Naive thymus-derived CD4-positive, alpha-beta T cell (primary cell): Measurements from ENCODE around the gene GTSF1L. TPM values are rescaled to one million over a fixed set of nuclear protein-coding genes. Genes with fewer than 3 reads are reported as not detected.

Source experiments
- ATAC-seq: fragments of 150-1000 bp; cut with Tn5 transposase; 2 replicates; pipeline ENCODE4 v1.10.0; 2021; ENCODE audit warnings: mild to moderate bottlenecking, moderate library complexity
- CTCF ChIA-PET: fragments of 350-600 bp; sonication (Branson Sonifier 250); formaldehyde crosslinking; loops from one replicate; lab custom pipeline; 2021; ENCODE audit warnings: antibody characterized with exemption; lab: Charles Lee
- POLR2A ChIA-PET: fragments of 350-600 bp; sonication (Branson Sonifier 250); formaldehyde crosslinking; loops from one replicate; lab custom pipeline; 2021; ENCODE audit warnings: antibody characterized with exemption, inconsistent platforms; lab: Charles Lee
- DNase-seq, 9 donors: peaks; one replicate each; pipeline versions ENCODE4 v3.0.0 to v3.0.0-alpha.2; 2020 to 2022; ENCODE audit warnings: mixed read lengths in 1 of 9
- H3K27ac ChIP-seq: one replicate; pipeline ENCODE4 v1.7.0; 2013; ENCODE audit warnings: mild to moderate bottlenecking, low read depth, low read length, moderate library complexity
- H3K27me3 ChIP-seq, 2 donors: one replicate each; pipeline ENCODE4 v1.7.0; 2013; ENCODE audit warnings: low read length in 2 of 2, mild to moderate bottlenecking in 2 of 2, moderate library complexity in 2 of 2; ENCODE audit not compliant: control insufficient read depth in 2 of 2, insufficient read depth in 2 of 2
- H3K36me3 ChIP-seq, 3 experiments: 1 replicate in 2 of 3; 2 replicates in 1 of 3; pipeline ENCODE4 v1.7.0; 2013; ENCODE audit warnings: low read length in 3 of 3, mild to moderate bottlenecking in 3 of 3, moderate library complexity in 1 of 3; ENCODE audit not compliant: insufficient read depth in 3 of 3, control insufficient read depth in 2 of 3
- H3K4me1 ChIP-seq, 2 donors: one replicate each; pipeline ENCODE4 v1.7.0; 2013; ENCODE audit warnings: low read length in 2 of 2, mild to moderate bottlenecking in 2 of 2, moderate library complexity in 1 of 2; ENCODE audit not compliant: control insufficient read depth in 2 of 2, insufficient read depth in 2 of 2
- H3K4me3 ChIP-seq: 2 replicates; pipeline ENCODE4 v1.7.0; 2013; ENCODE audit warnings: mild to moderate bottlenecking, low read length
- H3K9me3 ChIP-seq, 3 experiments: 1 replicate in 2 of 3; 2 replicates in 1 of 3; pipeline ENCODE4 v1.7.0; 2013; ENCODE audit warnings: low read length in 3 of 3; ENCODE audit not compliant: control insufficient read depth in 2 of 3
- H3K27ac Mint-ChIP-seq, 9 donors: one replicate each; pipeline ENCODE4 v1.8.0; 2020 to 2022; ENCODE audit warnings: mixed read lengths in 9 of 9, mild to moderate bottlenecking in 8 of 9, moderate library complexity in 5 of 9, inconsistent platforms in 2 of 9
- H3K27me3 Mint-ChIP-seq, 5 donors: one replicate each; pipeline ENCODE4 v1.8.0; 2021 to 2022; ENCODE audit warnings: mixed read lengths in 5 of 5, mild to moderate bottlenecking in 1 of 5
- H3K36me3 Mint-ChIP-seq, 5 donors: one replicate each; pipeline ENCODE4 v1.8.0; 2020 to 2022; ENCODE audit warnings: mixed read lengths in 5 of 5, mild to moderate bottlenecking in 3 of 5, inconsistent platforms in 1 of 5
- H3K4me1 Mint-ChIP-seq, 7 donors: one replicate each; pipeline ENCODE4 v1.8.0; 2020 to 2022; ENCODE audit warnings: mixed read lengths in 7 of 7, mild to moderate bottlenecking in 3 of 7, inconsistent platforms in 1 of 7
- H3K4me3 Mint-ChIP-seq, 10 donors: one replicate each; pipeline ENCODE4 v1.8.0; 2020 to 2022; ENCODE audit warnings: mild to moderate bottlenecking in 10 of 10, mixed read lengths in 10 of 10, moderate library complexity in 6 of 10, inconsistent platforms in 2 of 10
- H3K9me3 Mint-ChIP-seq, 11 donors: one replicate each; pipeline ENCODE4 v1.8.0; 2020 to 2022; ENCODE audit warnings: mixed read lengths in 11 of 11, mild to moderate bottlenecking in 4 of 11, inconsistent platforms in 1 of 11, moderate library complexity in 1 of 11
- intact Hi-C, 2 donors: fragments of 100-400 bp; cut with micrococcal nuclease; formaldehyde crosslinking; loops; one replicate each; pipeline ENCODE4 v1.15.1; 2023
- polyA plus RNA-seq, 2 donors: library from polyadenylated mRNA; unstranded; fragments of 300-500 nt; fragmentation: Illumina TruSeq; gene quantifications; one replicate each; pipeline ENCODE4 v1.2.3, GENCODE V29; 2021
- total RNA-seq, 6 experiments: library from RNA in 5 of 6; stranded (reverse) in 5 of 6; gene quantifications; 1 replicate in 5 of 6; 2 replicates in 1 of 6; pipeline ENCODE4 v1.2.3 and lab custom pipeline; 2021 to 2026

GTSF1L gene
- total and polyA plus RNA-seq, 7 experiments from 2014 or later = 1.4 to 1.7 TPM; not detected in 5

- Histone ChIP-seq H3K36me3 (no peaks in the 10 kb centered on the region), H3K9me3 (no peaks in the 10 kb centered on the region), H3K27me3 (no peaks in the 10 kb centered on the region), H3K4me1 (no peaks in the 10 kb centered on the region), H3K27ac (no peak overlapping the region), H3K4me3 (no peak overlapping the region)
- POLR2A ChIA-PET = no interaction called here
- peak overlapping the region in 2 of 9 donors; percentile 3 to 67 for H3K27ac Mint-ChIP-seq
- H3K4me3 Mint-ChIP-seq = peak overlapping the region in 1 of 10 donors; percentile 12
- no peaks in the 10 kb centered on the region for H3K9me3 Mint-ChIP-seq
- DNase-seq (no peak), ATAC-seq (no peak)
- no peaks in the 10 kb centered on the region for H3K27me3 Mint-ChIP-seq
- CTCF ChIA-PET = no interaction called here
- intact Hi-C loops = no loop called here
- H3K4me1 Mint-ChIP-seq = peaks cover 0 to 10% (median 5%) of the 10 kb centered on the region in 7 donors
- H3K36me3 Mint-ChIP-seq = peaks cover 0 to 3% (median 0%) of the 10 kb centered on the region in 5 donors
Observed at GRCh38 chr20:43694763-43695162, 32.0 kb downstream of the GTSF1L start.

- H3K36me3 Mint-ChIP-seq = no peaks in the 10 kb centered on the region
- no peaks in the 10 kb centered on the region for H3K9me3 Mint-ChIP-seq
- Histone ChIP-seq H3K9me3 (no peaks in the 10 kb centered on the region), H3K27me3 (no peaks in the 10 kb centered on the region), H3K36me3 (no peaks in the 10 kb centered on the region), H3K4me3 (no peak overlapping the region), H3K27ac (no peak overlapping the region), H3K4me1 (no peaks in the 10 kb centered on the region)
- ATAC-seq = peak; percentile 73
- CTCF ChIA-PET = interaction anchor here (0.6 to 2.8 kb wide), 5 partner anchors 59 to 242 kb away, joined by 3 to 13 read pairs (median 3); no protein-coding TSS in a partner anchor
- H3K4me3 Mint-ChIP-seq = no peak overlapping the region
- H3K4me1 Mint-ChIP-seq = peaks cover 0 to 5% (median 5%) of the 10 kb centered on the region in 7 donors
- DNase-seq = peak in 8 of 9 donors; percentile 12 to 62 (median 26)
- H3K27ac Mint-ChIP-seq = peak overlapping the region in 1 of 9 donors; percentile 36
- POLR2A ChIA-PET = interaction anchor here (0.5 to 1.7 kb wide), 2 partner anchors 12 to 25 kb away, joined by 5 to 6 read pairs; no protein-coding TSS in a partner anchor
- intact Hi-C loops = loop anchor here (1.0 kb wide), 3 partner anchors 57 to 243 kb away; no protein-coding TSS in a partner anchor
- no peaks in the 10 kb centered on the region for H3K27me3 Mint-ChIP-seq
Observed at GRCh38 chr20:43691928-43692524, 34.8 kb downstream of the GTSF1L start.

GRCh38 chr20:43690943-43691598 lies 35.7 kb downstream of the GTSF1L start:
- Histone ChIP-seq H3K9me3 (no peaks in the 10 kb centered on the region), H3K4me3 (no peak overlapping the region), H3K27me3 (no peaks in the 10 kb centered on the region), H3K27ac (no peak overlapping the region), H3K4me1 (no peaks in the 10 kb centered on the region), H3K36me3 (no peaks in the 10 kb centered on the region)
- intact Hi-C loops = no loop called here
- Mint-ChIP-seq H3K9me3 (no peaks in the 10 kb centered on the region), H3K4me1 (peaks cover 0 to 5% (median 5%) of the 10 kb centered on the region in 7 donors), H3K27me3 (no peaks in the 10 kb centered on the region), H3K27ac (peak overlapping the region in 3 of 9 donors; percentile 22 to 69 (median 43)), H3K4me3 (no peak overlapping the region), H3K36me3 (no peaks in the 10 kb centered on the region)
- ChIA-PET CTCF (interaction anchor here (1.1 to 2.8 kb wide), 4 partner anchors 153 to 241 kb away, joined by 3 to 13 read pairs (median 4); no protein-coding TSS in a partner anchor), POLR2A (no interaction called here)
- DNase-seq (no peak), ATAC-seq (no peak)

GRCh38 chr20:43689165-43689564 lies 37.6 kb downstream of the GTSF1L start:
- H3K4me3 Mint-ChIP-seq = no peak overlapping the region
- H3K4me1 Mint-ChIP-seq = peaks cover 0 to 2% (median 0%) of the 10 kb centered on the region in 7 donors
- H3K36me3 Mint-ChIP-seq = no peaks in the 10 kb centered on the region
- H3K27me3 Mint-ChIP-seq = no peaks in the 10 kb centered on the region
- intact Hi-C loops = no loop called here
- Histone ChIP-seq H3K27me3 (no peaks in the 10 kb centered on the region), H3K27ac (no peak overlapping the region), H3K4me3 (no peak overlapping the region), H3K36me3 (no peaks in the 10 kb centered on the region), H3K4me1 (no peaks in the 10 kb centered on the region), H3K9me3 (no peaks in the 10 kb centered on the region)
- DNase-seq = no peak
- H3K9me3 Mint-ChIP-seq = no peaks in the 10 kb centered on the region
- H3K27ac Mint-ChIP-seq = peak overlapping the region in 1 of 9 donors; percentile 24
- no peak for ATAC-seq
- ChIA-PET POLR2A (no interaction called here), CTCF (interaction anchor here (1.5 kb wide), 1 partner anchor 62 kb away, joined by 3 read pairs; no protein-coding TSS in a partner anchor)

- intact Hi-C loops = no loop called here
- Histone ChIP-seq H3K4me3 (no peak overlapping the region), H3K36me3 (no peaks in the 10 kb centered on the region), H3K9me3 (no peaks in the 10 kb centered on the region), H3K27me3 (no peaks in the 10 kb centered on the region), H3K27ac (no peak overlapping the region), H3K4me1 (no peaks in the 10 kb centered on the region)
- no peak for DNase-seq
- no peak for ATAC-seq
- Mint-ChIP-seq H3K27ac (no peak overlapping the region), H3K4me3 (no peak overlapping the region), H3K4me1 (peaks cover 0 to 2% (median 0%) of the 10 kb centered on the region in 7 donors), H3K36me3 (no peaks in the 10 kb centered on the region), H3K27me3 (no peaks in the 10 kb centered on the region), H3K9me3 (no peaks in the 10 kb centered on the region)
- CTCF ChIA-PET = no interaction called here
- POLR2A ChIA-PET = no interaction called here
Observed at GRCh38 chr20:43686820-43687219, 40.0 kb downstream of the GTSF1L start.

GRCh38 chr20:43682446-43682845 lies 44.4 kb downstream of the GTSF1L start:
- ChIA-PET POLR2A (no interaction called here), CTCF (interaction anchor here (0.7 kb wide), 1 partner anchor 290 kb away, joined by 3 read pairs; no protein-coding TSS in a partner anchor)
- H3K36me3 ChIP-seq = no peaks in the 10 kb centered on the region
- H3K4me3 Mint-ChIP-seq = no peak overlapping the region
- no peaks in the 10 kb centered on the region for H3K4me1 ChIP-seq
- H3K4me1 Mint-ChIP-seq = peaks cover 0 to 8% (median 0%) of the 10 kb centered on the region in 7 donors
- no peaks in the 10 kb centered on the region for H3K9me3 Mint-ChIP-seq
- no peak overlapping the region for H3K4me3 ChIP-seq
- H3K27me3 ChIP-seq = no peaks in the 10 kb centered on the region
- intact Hi-C loops = no loop called here
- no peak overlapping the region for H3K27ac ChIP-seq
- ATAC-seq (no peak), DNase-seq (no peak)
- peaks cover 0 to 3% (median 0%) of the 10 kb centered on the region in 5 donors for H3K36me3 Mint-ChIP-seq
- no peaks in the 10 kb centered on the region for H3K9me3 ChIP-seq
- H3K27ac Mint-ChIP-seq = no peak overlapping the region
- no peaks in the 10 kb centered on the region for H3K27me3 Mint-ChIP-seq
